CD8-positive, alpha-beta memory T cell (primary cell): Measurements from ENCODE around the gene MOK. TPM values are rescaled to one million over a fixed set of nuclear protein-coding genes. Genes with fewer than 3 reads are reported as not detected.

Experiments
- CTCF ChIA-PET: fragments of 350-600 bp; sonication (Branson Sonifier 250); formaldehyde crosslinking; loops from one replicate; lab custom pipeline; 2021; ENCODE audit warnings: antibody characterized with exemption; lab: Charles Lee
- POLR2A ChIA-PET: fragments of 350-600 bp; sonication (Branson Sonifier 250); formaldehyde crosslinking; loops from one replicate; lab custom pipeline; 2021; ENCODE audit warnings: antibody characterized with exemption; lab: Charles Lee
- DNase-seq, 5 donors: peaks; one replicate each; pipeline versions ENCODE4 v3.0.0 to v3.0.0-alpha.2; 2020 to 2022; ENCODE audit warnings: mixed read lengths in 1 of 5
- H3K27ac ChIP-seq: one replicate; pipeline ENCODE4 v1.7.0; 2013; ENCODE audit warnings: low read depth, mild to moderate bottlenecking, low read length, moderate library complexity
- H3K27me3 ChIP-seq: 2 replicates; pipeline ENCODE4 v1.7.0; 2013; ENCODE audit warnings: low read length, mild to moderate bottlenecking; ENCODE audit not compliant: insufficient read depth, poor library complexity, severe bottlenecking
- H3K36me3 ChIP-seq: 2 replicates; pipeline ENCODE4 v1.7.0; 2013; ENCODE audit warnings: mild to moderate bottlenecking, low read length, moderate library complexity; ENCODE audit not compliant: insufficient read depth
- H3K4me1 ChIP-seq: 2 replicates; pipeline ENCODE4 v1.7.0; 2013; ENCODE audit warnings: mild to moderate bottlenecking, low read length, moderate library complexity; ENCODE audit not compliant: insufficient read depth
- H3K4me3 ChIP-seq: 2 replicates; pipeline ENCODE4 v1.7.0; 2013; ENCODE audit warnings: mild to moderate bottlenecking, low read length
- H3K9me3 ChIP-seq: 2 replicates; pipeline ENCODE4 v1.7.0; 2013; ENCODE audit warnings: mild to moderate bottlenecking, low read length
- H3K27ac Mint-ChIP-seq, 8 donors: one replicate each; pipeline ENCODE4 v1.8.0; 2020 to 2021; ENCODE audit warnings: mixed read lengths in 8 of 8, mild to moderate bottlenecking in 6 of 8, inconsistent platforms in 3 of 8, moderate library complexity in 3 of 8
- H3K27me3 Mint-ChIP-seq, 2 donors: one replicate each; pipeline ENCODE4 v1.8.0; 2020 to 2021; ENCODE audit warnings: mixed read lengths in 2 of 2, mild to moderate bottlenecking in 1 of 2, moderate library complexity in 1 of 2
- H3K36me3 Mint-ChIP-seq, 3 donors: one replicate each; pipeline ENCODE4 v1.8.0; 2020 to 2021; ENCODE audit warnings: mixed read lengths in 3 of 3, inconsistent platforms in 1 of 3, mild to moderate bottlenecking in 1 of 3
- H3K4me1 Mint-ChIP-seq, 3 donors: one replicate each; pipeline ENCODE4 v1.8.0; 2020 to 2021; ENCODE audit warnings: mixed read lengths in 3 of 3, inconsistent platforms in 1 of 3, mild to moderate bottlenecking in 1 of 3
- H3K4me3 Mint-ChIP-seq, 7 donors: one replicate each; pipeline ENCODE4 v1.8.0; 2020 to 2021; ENCODE audit warnings: mixed read lengths in 7 of 7, mild to moderate bottlenecking in 6 of 7, moderate library complexity in 4 of 7, inconsistent platforms in 2 of 7
- H3K9me3 Mint-ChIP-seq, 5 donors: one replicate each; pipeline ENCODE4 v1.8.0; 2020 to 2022; ENCODE audit warnings: mixed read lengths in 5 of 5, mild to moderate bottlenecking in 3 of 5, moderate library complexity in 2 of 5, inconsistent platforms in 1 of 5
- polyA plus RNA-seq: library from polyadenylated mRNA; unstranded; fragments of 300-500 nt; fragmentation: Illumina TruSeq; gene quantifications from one replicate; pipeline ENCODE4 v1.2.3, GENCODE V29; 2021
- total RNA-seq, 2 experiments: library from RNA; stranded (reverse); gene quantifications; one replicate each; pipeline ENCODE4 v1.2.3, GENCODE V29; 2021

The MOK gene
- total and polyA plus RNA-seq, 3 experiments from 2014 or later: 2.8 to 7.3 (median 5.8) TPM

DNA sequence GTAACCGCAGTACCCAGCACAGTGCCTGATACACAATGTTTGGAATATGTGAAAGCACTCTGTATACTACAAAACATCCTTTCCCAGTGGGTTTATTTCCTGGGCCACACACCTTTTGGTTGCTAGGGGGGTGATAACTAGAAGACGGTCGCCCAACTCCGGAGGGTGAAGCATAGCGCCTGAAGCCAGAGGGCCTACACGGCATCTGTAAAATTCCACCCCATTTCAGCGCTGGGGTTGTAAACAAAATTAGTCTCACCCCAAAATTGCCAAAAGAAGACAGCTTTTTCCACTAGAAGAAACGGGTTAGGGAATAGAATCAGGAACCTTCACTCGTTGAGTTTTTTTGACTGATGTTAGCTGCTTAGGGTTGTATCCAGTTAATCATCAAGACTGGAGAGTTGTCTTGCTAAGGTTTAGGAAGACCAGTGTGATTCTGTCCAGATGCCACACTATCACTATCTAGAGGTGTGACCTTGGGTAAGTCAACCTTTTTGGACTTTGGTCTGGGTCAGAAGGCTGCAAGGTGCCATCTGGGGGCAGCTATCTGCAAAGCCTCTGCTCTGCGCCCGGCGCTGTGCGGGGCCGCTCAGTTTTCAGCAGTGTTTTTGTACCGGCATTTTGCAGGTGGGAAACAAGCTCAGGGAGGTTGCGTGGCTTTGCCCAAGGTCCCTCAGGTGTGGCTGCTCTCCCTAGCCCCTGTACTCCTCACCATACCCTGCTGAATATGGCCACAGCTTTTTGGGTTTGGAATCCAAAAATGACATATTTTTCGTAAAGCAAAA is 15.9 kb upstream of the MOK start:
- H3K4me3 Mint-ChIP-seq: peak overlapping the region; percentile 84 to 96 (median 88)
- H3K27me3 Mint-ChIP-seq: peaks cover 0 to 8% of the 10 kb centered on the region in 2 donors
- Histone ChIP-seq H3K36me3 (no peaks in the 10 kb centered on the region), H3K4me1 (peaks cover 31% of the 10 kb centered on the region), H3K27me3 (no peaks in the 10 kb centered on the region), H3K4me3 (peak overlapping the region; percentile 69), H3K27ac (peak overlapping the region; percentile 88), H3K9me3 (no peaks in the 10 kb centered on the region)
- H3K36me3 Mint-ChIP-seq: peaks cover 0 to 23% (median 2%) of the 10 kb centered on the region in 3 donors
- CTCF ChIA-PET: interaction anchor here (0.7 to 2.3 kb wide), 4 partner anchors 12 to 359 kb away, joined by 3 to 6 read pairs (median 4); partner anchors contain the start of gene MOK
- peak overlapping the region; percentile 65 to 99 (median 94) for H3K27ac Mint-ChIP-seq
- H3K9me3 Mint-ChIP-seq: peaks cover 0 to 3% (median 0%) of the 10 kb centered on the region in 5 donors
- POLR2A ChIA-PET: interaction anchor here (0.6 to 1.4 kb wide), 2 partner anchors 10 to 41 kb away, joined by 3 read pairs; partner anchors contain the start of genes CINP and TECPR2
- peaks cover 37 to 58% (median 57%) of the 10 kb centered on the region in 3 donors for H3K4me1 Mint-ChIP-seq
- DNase-seq: no peak

DNA sequence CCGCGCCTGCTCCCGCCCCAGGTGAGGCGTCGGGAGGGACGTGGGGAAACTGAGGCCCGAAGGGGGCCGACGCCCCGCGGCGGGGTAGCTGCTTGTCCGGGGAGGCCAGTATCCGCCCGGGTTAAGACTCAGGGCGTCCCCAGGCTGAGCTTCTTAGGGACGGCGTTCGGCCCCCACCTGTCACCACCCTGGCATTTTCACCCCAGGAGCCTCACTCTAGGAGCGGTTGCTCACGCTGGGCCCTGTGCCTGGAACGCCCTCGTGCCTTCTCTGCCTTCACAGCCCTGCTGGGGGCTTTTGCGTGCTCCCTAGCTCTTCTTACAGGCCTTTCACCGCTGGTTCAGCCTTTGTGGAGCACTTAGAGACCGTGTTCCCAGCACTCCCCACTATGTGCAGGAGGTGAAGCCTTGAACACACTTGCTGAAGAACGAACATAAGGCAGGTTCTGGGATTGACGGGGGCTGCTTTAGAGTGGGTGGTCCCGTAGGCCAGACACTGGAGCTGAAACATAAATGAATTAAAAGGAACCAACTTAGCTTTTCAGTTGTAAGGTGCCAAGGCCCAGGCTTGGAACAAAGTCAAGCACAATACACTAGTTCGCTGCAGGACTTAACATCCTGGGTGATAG is 15.2 kb upstream of the MOK start:
- Histone ChIP-seq H3K4me1 (peaks cover 31% of the 10 kb centered on the region), H3K27ac (peak overlapping the region; percentile 88), H3K27me3 (no peaks in the 10 kb centered on the region), H3K36me3 (no peaks in the 10 kb centered on the region), H3K4me3 (peak overlapping the region; percentile 69), H3K9me3 (no peaks in the 10 kb centered on the region)
- Mint-ChIP-seq H3K27ac (peak overlapping the region; percentile 92 to 99 (median 94)), H3K4me3 (peak overlapping the region; percentile 84 to 96 (median 88)), H3K36me3 (peaks cover 0 to 20% (median 2%) of the 10 kb centered on the region in 3 donors), H3K27me3 (peaks cover 0 to 8% of the 10 kb centered on the region in 2 donors), H3K9me3 (peaks cover 0 to 3% (median 0%) of the 10 kb centered on the region in 5 donors), H3K4me1 (peaks cover 37 to 61% (median 57%) of the 10 kb centered on the region in 3 donors)
- POLR2A ChIA-PET: interaction anchor here (1.4 kb wide), 1 partner anchor 42 kb away, joined by 3 read pairs; the partner anchor contains the start of genes CINP and TECPR2
- peak; percentile 26 to 64 (median 46) for DNase-seq
- CTCF ChIA-PET: interaction anchor here (0.8 kb wide), 1 partner anchor 15 kb away, joined by 4 read pairs; the partner anchor contains the start of gene MOK

DNA sequence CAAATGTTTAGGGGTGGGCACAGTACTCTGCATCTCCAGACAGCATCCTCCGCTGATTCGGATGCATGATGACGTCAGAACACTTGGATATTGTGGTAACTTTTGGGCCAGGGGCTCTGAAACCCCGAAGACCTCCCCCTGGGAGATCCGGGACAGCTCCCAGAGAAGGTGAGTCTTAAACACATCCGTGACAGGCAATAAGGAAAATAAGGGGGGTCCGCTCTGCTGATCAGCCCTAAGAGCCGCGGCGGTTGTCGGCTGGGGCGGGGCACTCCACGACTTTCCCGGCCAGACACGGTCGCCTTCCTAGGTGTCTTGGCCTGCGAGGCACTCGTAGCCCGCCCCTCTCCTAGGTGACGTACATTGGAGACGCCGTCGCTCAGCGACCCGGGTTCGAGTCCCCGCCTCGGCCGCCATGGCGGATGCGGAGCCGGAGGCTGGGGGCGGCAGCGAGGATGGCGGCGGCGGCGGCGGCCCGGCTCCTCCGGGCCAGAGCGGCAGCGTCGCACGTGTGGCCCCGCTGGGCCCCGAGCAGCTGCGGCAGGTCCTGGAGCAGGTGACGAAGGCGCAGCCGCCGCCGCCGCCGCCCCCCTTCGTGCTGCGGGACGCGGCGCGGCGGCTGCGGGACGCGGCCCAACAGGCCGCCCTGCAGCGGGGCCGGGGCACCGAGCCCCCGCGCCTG is 14.5 kb upstream of the MOK start, which contains the start of gene ZNF839:
Gene ZNF839, plus strand, starts transcription at position 396 of the 682 bp plus-strand sequence. Its CDS starts 20 bp downstream, at position 416.
- H3K27me3 ChIP-seq: no peaks in the 10 kb centered on the region
- Mint-ChIP-seq H3K9me3 (peaks cover 0 to 3% (median 0%) of the 10 kb centered on the region in 5 donors), H3K4me3 (peak within 1 kb of the TSS; percentile 94 to 99 (median 96)), H3K36me3 (peaks cover 0 to 20% (median 2%) of the 10 kb centered on the region in 3 donors), H3K27me3 (peaks cover 0 to 8% of the 10 kb centered on the region in 2 donors), H3K4me1 (peaks cover 39 to 68% (median 64%) of the 10 kb centered on the region in 3 donors), H3K27ac (peak within 1 kb of the TSS; percentile 98 to 100 (median 99))
- peak within 1 kb of the TSS; percentile 88 for H3K27ac ChIP-seq
- H3K36me3 ChIP-seq: no peaks in the 10 kb centered on the region
- peak within 1 kb of the TSS; percentile 71 for H3K4me3 ChIP-seq
- H3K9me3 ChIP-seq: no peaks in the 10 kb centered on the region
- ChIA-PET POLR2A (interaction anchor here (0.6 to 1.4 kb wide), 2 partner anchors 43 to 879 kb away, joined by 3 to 7 read pairs; partner anchors contain the start of genes CINP and TECPR2), CTCF (interaction anchor here (0.8 to 5.7 kb wide), 3 partner anchors 11 to 15 kb away, joined by 4 to 79 read pairs (median 9); partner anchors contain the start of gene MOK)
- peak; percentile 88 to 95 (median 91) for DNase-seq
- peaks cover 37% of the 10 kb centered on the region for H3K4me1 ChIP-seq

DNA sequence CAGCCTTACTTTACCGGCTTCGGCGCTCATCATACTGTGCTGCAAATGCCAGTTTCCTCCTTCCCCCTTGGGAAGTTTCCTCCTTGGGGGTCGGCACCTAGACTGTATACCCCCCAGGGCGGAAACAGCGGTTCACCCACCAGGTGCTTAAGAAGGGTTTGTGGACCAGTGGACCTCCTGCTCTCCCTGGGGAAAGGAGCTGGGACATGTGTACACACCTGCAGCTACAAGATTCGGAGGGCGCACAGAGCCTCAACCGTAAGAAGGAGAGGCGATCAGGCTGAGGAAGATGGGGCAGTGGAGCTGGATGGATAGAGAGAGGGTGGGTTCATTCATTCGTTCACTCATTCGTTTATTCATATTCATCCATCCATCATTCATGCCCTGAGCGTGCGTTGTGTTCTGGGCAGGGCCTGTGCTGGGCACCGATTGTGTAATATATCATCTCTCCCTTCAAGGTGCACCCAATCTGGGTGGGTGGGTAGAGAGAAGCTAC is 13.9 kb upstream of the MOK start:
- H3K27me3 ChIP-seq: no peaks in the 10 kb centered on the region
- Mint-ChIP-seq H3K4me3 (peak overlapping the region; percentile 94 to 99 (median 96)), H3K4me1 (peaks cover 42 to 74% (median 70%) of the 10 kb centered on the region in 3 donors), H3K27me3 (peaks cover 0 to 8% of the 10 kb centered on the region in 2 donors), H3K27ac (peak overlapping the region; percentile 98 to 100 (median 99)), H3K9me3 (peaks cover 0 to 3% (median 0%) of the 10 kb centered on the region in 5 donors), H3K36me3 (peaks cover 0 to 18% (median 2%) of the 10 kb centered on the region in 3 donors)
- CTCF ChIA-PET: interaction anchor here (2.7 to 5.7 kb wide), 2 partner anchors 11 to 14 kb away, joined by 9 to 79 read pairs; partner anchors contain the start of gene MOK
- H3K27ac ChIP-seq: peak overlapping the region; percentile 88
- H3K9me3 ChIP-seq: no peaks in the 10 kb centered on the region
- H3K4me3 ChIP-seq: peak overlapping the region; percentile 71
- POLR2A ChIA-PET: interaction anchor here (0.6 kb wide), 1 partner anchor 879 kb away, joined by 7 read pairs; no protein-coding TSS in a partner anchor
- DNase-seq: no peak
- no peaks in the 10 kb centered on the region for H3K36me3 ChIP-seq
- peaks cover 39% of the 10 kb centered on the region for H3K4me1 ChIP-seq

DNA sequence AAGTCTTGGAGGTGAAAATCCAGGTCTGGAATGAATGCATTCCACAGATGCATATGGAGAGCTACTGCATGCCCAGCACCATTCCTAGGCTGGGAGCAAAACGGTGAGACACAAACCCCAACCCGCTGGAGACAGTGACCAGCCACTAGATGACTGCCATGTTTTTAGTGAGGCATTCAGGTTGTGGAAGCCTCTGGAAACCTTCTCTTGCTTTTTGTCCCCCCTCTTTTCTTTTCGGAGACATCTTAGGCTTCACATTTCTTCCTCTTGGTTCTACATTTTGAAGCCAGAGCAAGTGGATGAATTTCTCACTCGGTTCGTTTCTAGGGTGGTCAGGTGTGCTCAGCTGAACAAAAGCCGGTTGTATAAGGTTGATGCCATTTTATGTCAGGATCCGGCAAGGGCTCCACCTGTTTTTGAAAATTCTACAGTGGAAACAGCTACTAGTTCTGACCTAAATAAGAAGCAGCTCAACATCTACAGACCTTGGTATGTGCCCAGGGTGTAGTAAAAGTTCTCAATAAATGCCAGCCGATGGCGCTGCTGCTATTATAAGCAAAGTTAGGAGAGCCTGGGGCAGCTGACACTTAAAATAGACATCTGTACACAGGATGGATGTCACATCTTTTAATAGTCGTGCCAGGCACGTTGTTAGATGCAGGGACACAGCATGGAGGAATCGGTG is 12.7 kb upstream of the MOK start:
- Mint-ChIP-seq H3K4me3 (peak overlapping the region; percentile 94 to 99 (median 96)), H3K4me1 (peaks cover 40 to 75% (median 65%) of the 10 kb centered on the region in 3 donors), H3K27ac (peak overlapping the region; percentile 93 to 99 (median 98)), H3K27me3 (peaks cover 0 to 8% of the 10 kb centered on the region in 2 donors), H3K9me3 (peaks cover 0 to 3% (median 0%) of the 10 kb centered on the region in 5 donors), H3K36me3 (peaks cover 0 to 18% (median 0%) of the 10 kb centered on the region in 3 donors)
- peaks cover 39% of the 10 kb centered on the region for H3K4me1 ChIP-seq
- CTCF ChIA-PET: interaction anchor here (0.6 to 5.7 kb wide), 16 partner anchors 10 to 370 kb away, joined by 3 to 79 read pairs (median 4); partner anchors contain the start of genes ANKRD9, CINP, HSP90AA1 and MOK
- peak overlapping the region; percentile 36 for H3K27ac ChIP-seq
- H3K4me3 ChIP-seq: peak overlapping the region; percentile 49
- H3K27me3 ChIP-seq: no peaks in the 10 kb centered on the region
- no peaks in the 10 kb centered on the region for H3K36me3 ChIP-seq
- DNase-seq: peak in 1 of 5 donors; percentile 16
- H3K9me3 ChIP-seq: no peaks in the 10 kb centered on the region
- POLR2A ChIA-PET: interaction anchor here (0.9 to 1.0 kb wide), 4 partner anchors 8 to 369 kb away, joined by 3 to 4 read pairs (median 4); partner anchors contain the start of gene MOK

DNA sequence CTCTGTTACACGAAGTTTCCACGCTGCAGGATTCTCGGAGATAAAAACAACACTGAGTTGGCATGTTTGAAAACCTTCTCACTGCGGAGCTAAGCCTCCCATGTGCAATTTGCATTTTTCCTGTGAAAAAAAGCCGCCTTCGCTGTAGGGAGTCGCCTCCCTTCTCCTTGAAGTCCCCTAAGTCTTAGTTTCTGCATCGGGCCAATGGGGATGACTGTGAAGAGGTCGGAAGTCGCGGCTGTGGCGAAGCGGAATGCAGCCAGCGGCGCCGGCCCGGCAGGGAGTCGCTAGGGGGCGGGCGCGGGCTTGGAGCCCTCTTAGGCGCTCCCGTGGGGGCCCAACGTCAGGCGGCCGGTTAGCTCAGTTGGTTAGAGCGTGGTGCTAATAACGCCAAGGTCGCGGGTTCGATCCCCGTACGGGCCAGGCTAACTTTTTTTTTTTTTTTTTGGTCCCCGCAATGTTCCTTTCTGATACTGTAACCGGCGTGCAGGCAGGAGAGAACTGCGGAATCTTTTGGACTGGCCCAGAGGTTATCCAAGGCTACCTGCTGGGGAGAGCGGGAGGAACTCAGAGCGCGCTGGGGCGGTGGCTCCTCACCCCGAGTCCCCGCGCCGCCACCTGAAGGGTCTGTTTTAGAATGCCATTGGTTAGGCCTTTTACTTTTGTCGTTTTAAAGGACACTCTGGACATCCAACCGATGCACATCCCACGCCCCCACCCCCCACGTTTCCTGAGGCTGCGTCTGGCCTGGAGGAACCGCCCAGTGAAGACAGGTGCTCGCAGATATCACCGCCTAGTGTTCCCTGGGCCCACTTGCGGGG is 12.0 kb upstream of the MOK start:
- Histone ChIP-seq H3K4me3 (peak overlapping the region; percentile 49), H3K27me3 (no peaks in the 10 kb centered on the region), H3K9me3 (no peaks in the 10 kb centered on the region), H3K27ac (peak overlapping the region; percentile 36), H3K36me3 (no peaks in the 10 kb centered on the region), H3K4me1 (peaks cover 39% of the 10 kb centered on the region)
- ChIA-PET POLR2A (interaction anchor here (0.9 to 1.0 kb wide), 4 partner anchors 12 to 368 kb away, joined by 3 to 5 read pairs (median 4); partner anchors contain the start of gene MOK), CTCF (interaction anchor here (0.6 to 5.7 kb wide), 21 partner anchors 9 to 369 kb away, joined by 3 to 79 read pairs (median 4); partner anchors contain the start of genes ANKRD9, CINP, HSP90AA1 and MOK)
- H3K36me3 Mint-ChIP-seq: peaks cover 0 to 16% (median 0%) of the 10 kb centered on the region in 3 donors
- peaks cover 0 to 8% of the 10 kb centered on the region in 2 donors for H3K27me3 Mint-ChIP-seq
- DNase-seq: peak; percentile 92 to 97 (median 94)
- H3K4me3 Mint-ChIP-seq: peak overlapping the region; percentile 94 to 99 (median 96)
- peaks cover 38 to 72% (median 64%) of the 10 kb centered on the region in 3 donors for H3K4me1 Mint-ChIP-seq
- H3K27ac Mint-ChIP-seq: peak overlapping the region; percentile 93 to 99 (median 98)
- H3K9me3 Mint-ChIP-seq: peaks cover 0 to 3% (median 0%) of the 10 kb centered on the region in 5 donors
